Measurements from ENCODE around the gene RIPK1. TPM values are rescaled to one million over a fixed set of nuclear protein-coding genes. Genes with fewer than 3 reads are reported as not detected.
A peak's percentile ranks its signal among the peaks of the same experiment; 100 is the strongest.

Gene RIPK1
- total and polyA plus RNA-seq, 9 of the 15 experiments (the other 6 are each of a cell fraction or from before 2014, with no cell fraction given), result 3.8 to 24.9 (median 17.7) TPM

DNA sequence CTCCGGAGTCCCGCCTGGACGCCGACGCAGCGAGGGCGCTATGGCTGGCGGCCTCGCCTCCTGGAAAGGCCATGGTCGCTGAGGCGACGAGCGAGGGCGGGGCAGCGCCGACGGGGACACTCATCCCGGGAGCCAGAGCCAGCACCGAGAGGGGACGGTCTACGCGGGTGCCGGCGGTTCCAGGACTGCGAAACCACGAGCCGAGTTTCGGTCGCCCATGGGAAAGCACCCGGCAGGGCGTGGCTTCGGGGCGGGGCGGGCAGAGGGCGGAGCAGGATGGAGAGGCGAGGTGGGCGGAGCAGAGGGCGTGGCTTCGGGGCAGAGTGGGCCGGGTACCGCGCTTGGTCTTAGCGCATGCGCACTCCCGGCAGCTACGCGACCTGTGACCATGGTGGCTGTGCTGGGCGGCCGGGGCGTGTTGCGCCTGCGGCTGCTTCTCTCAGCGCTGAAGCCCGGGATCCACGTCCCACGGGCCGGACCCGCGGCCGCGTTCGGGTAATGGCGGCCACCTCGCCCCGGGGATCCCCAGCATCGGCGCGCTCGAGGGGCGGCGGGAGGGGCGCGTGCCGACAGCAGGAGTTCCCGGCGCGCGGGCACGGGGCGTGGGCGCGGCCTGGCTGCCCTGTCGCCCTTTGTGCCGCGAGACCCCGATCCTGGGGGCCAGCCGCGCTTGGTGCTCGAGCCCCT is 50.2 kb downstream of the RIPK1 start, which contains the start of gene BPHL (continued):
- TF ChIP-seq, protein P1, sequence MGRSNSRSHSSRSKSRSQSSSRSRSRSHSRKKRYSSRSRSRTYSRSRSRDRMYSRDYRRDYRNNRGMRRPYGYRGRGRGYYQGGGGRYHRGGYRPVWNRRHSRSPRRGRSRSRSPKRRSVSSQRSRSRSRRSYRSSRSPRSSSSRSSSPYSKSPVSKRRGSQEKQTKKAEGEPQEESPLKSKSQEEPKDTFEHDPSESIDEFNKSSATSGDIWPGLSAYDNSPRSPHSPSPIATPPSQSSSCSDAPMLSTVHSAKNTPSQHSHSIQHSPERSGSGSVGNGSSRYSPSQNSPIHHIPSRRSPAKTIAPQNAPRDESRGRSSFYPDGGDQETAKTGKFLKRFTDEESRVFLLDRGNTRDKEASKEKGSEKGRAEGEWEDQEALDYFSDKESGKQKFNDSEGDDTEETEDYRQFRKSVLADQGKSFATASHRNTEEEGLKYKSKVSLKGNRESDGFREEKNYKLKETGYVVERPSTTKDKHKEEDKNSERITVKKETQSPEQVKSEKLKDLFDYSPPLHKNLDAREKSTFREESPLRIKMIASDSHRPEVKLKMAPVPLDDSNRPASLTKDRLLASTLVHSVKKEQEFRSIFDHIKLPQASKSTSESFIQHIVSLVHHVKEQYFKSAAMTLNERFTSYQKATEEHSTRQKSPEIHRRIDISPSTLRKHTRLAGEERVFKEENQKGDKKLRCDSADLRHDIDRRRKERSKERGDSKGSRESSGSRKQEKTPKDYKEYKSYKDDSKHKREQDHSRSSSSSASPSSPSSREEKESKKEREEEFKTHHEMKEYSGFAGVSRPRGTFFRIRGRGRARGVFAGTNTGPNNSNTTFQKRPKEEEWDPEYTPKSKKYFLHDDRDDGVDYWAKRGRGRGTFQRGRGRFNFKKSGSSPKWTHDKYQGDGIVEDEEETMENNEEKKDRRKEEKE (IDR thresholded peaks at IDR 0.05; ENCODE audit: borderline replicate concordance in 1 of 2, control insufficient read depth in 1 of 2, low read depth in 2 of 2, low read length in 1 of 2), result no peak
- no peak; the same call in 1 of the 2 replicates for TF ChIP-seq ELF2 (CRISPR knock-in tag; IDR thresholded peaks at IDR 0.05)
- TF ChIP-seq RBM15 (IDR thresholded peaks at IDR 0.05; ENCODE audit: insufficient read depth, low read length), result no peak
- 0 out of 2 replicates have a peak, but pooled peaks have one; percentile 48 for TF ChIP-seq MBD2 (IDR thresholded peaks at IDR 0.05; ENCODE audit: borderline replicate concordance, low read depth)
- TF ChIP-seq, protein P2, sequence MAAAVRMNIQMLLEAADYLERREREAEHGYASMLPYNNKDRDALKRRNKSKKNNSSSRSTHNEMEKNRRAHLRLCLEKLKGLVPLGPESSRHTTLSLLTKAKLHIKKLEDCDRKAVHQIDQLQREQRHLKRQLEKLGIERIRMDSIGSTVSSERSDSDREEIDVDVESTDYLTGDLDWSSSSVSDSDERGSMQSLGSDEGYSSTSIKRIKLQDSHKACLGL (CRISPR knock-in tag; IDR thresholded peaks at IDR 0.05; ENCODE audit: borderline replicate concordance, poor library complexity, severe bottlenecking), result peak; percentile 8
- TF ChIP-seq GTF2A2 (tag; IDR thresholded peaks at IDR 0.05), result no peak
- TF ChIP-seq, protein P3, sequence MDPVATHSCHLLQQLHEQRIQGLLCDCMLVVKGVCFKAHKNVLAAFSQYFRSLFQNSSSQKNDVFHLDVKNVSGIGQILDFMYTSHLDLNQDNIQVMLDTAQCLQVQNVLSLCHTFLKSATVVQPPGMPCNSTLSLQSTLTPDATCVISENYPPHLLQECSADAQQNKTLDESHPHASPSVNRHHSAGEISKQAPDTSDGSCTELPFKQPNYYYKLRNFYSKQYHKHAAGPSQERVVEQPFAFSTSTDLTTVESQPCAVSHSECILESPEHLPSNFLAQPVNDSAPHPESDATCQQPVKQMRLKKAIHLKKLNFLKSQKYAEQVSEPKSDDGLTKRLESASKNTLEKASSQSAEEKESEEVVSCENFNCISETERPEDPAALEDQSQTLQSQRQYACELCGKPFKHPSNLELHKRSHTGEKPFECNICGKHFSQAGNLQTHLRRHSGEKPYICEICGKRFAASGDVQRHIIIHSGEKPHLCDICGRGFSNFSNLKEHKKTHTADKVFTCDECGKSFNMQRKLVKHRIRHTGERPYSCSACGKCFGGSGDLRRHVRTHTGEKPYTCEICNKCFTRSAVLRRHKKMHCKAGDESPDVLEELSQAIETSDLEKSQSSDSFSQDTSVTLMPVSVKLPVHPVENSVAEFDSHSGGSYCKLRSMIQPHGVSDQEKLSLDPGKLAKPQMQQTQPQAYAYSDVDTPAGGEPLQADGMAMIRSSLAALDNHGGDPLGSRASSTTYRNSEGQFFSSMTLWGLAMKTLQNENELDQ (CRISPR knock-in tag; IDR thresholded peaks at IDR 0.05; ENCODE audit: borderline replicate concordance), result no peak
- TF ChIP-seq SMARCA4 (IDR thresholded peaks at IDR 0.05), result no peak
- TF ChIP-seq, protein P4, sequence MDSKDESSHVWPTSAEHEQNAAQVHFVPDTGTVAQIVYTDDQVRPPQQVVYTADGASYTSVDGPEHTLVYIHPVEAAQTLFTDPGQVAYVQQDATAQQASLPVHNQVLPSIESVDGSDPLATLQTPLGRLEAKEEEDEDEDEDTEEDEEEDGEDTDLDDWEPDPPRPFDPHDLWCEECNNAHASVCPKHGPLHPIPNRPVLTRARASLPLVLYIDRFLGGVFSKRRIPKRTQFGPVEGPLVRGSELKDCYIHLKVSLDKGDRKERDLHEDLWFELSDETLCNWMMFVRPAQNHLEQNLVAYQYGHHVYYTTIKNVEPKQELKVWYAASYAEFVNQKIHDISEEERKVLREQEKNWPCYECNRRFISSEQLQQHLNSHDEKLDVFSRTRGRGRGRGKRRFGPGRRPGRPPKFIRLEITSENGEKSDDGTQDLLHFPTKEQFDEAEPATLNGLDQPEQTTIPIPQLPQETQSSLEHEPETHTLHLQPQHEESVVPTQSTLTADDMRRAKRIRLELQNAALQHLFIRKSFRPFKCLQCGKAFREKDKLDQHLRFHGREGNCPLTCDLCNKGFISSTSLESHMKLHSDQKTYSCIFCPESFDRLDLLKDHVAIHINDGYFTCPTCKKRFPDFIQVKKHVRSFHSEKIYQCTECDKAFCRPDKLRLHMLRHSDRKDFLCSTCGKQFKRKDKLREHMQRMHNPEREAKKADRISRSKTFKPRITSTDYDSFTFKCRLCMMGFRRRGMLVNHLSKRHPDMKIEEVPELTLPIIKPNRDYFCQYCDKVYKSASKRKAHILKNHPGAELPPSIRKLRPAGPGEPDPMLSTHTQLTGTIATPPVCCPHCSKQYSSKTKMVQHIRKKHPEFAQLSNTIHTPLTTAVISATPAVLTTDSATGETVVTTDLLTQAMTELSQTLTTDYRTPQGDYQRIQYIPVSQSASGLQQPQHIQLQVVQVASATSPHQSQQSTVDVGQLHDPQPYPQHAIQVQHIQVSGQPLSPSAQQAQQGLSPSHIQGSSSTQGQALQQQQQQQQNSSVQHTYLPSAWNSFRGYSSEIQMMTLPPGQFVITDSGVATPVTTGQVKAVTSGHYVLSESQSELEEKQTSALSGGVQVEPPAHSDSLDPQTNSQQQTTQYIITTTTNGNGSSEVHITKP (IDR thresholded peaks at IDR 0.05; ENCODE audit: partially characterized antibody), result peak; percentile 31
- no peak for TF ChIP-seq BRD9 (IDR thresholded peaks at IDR 0.05; ENCODE audit: low read depth, partially characterized antibody)
- 0 out of 2 replicates have a peak, but pooled peaks have one; percentile 3 for TF ChIP-seq TEAD4 (IDR thresholded peaks at IDR 0.05; ENCODE audit: low read length)
- no peak for TF ChIP-seq TEAD4 (CRISPR knock-in tag; IDR thresholded peaks at IDR 0.05; ENCODE audit: borderline replicate concordance)
- no peak for TF ChIP-seq ZNF668 (CRISPR knock-in tag; IDR thresholded peaks at IDR 0.05)
- peak; percentile 66 for TF ChIP-seq MEIS2 (IDR thresholded peaks at IDR 0.05; ENCODE audit: partially characterized antibody)
